Duodenal mucosa (tissue), 2 donors: ENCODE measurements around the gene DIP2C.

Experiments used
- H3K27ac ChIP-seq: one replicate; pipeline ENCODE4 v1.7.0; 2013; ENCODE audit warnings: low read depth, low read length
- H3K27me3 ChIP-seq, 2 donors: one replicate each; pipeline ENCODE4 v1.7.0; 2013; ENCODE audit warnings: low read length in 2 of 2, control low read depth in 1 of 2; ENCODE audit not compliant: insufficient read depth in 2 of 2, control insufficient read depth in 1 of 2
- H3K36me3 ChIP-seq, 2 donors: one replicate each; pipeline ENCODE4 v1.7.0; 2013; ENCODE audit warnings: low read length in 2 of 2, control low read depth in 1 of 2; ENCODE audit not compliant: insufficient read depth in 2 of 2, control insufficient read depth in 1 of 2
- H3K4me1 ChIP-seq, 2 donors: one replicate each; pipeline ENCODE4 v1.7.0; 2013; ENCODE audit warnings: low read length in 2 of 2, control low read depth in 1 of 2; ENCODE audit not compliant: insufficient read depth in 2 of 2, control insufficient read depth in 1 of 2
- H3K4me3 ChIP-seq, 2 donors: one replicate each; pipeline ENCODE4 v1.7.0; 2013; ENCODE audit warnings: low read length in 2 of 2, low read depth in 1 of 2
- H3K9ac ChIP-seq, 2 donors: one replicate each; pipeline ENCODE4 v1.7.0; 2013; ENCODE audit warnings: low read length in 2 of 2, low read depth in 1 of 2
- H3K9me3 ChIP-seq, 2 donors: one replicate each; pipeline ENCODE4 v1.7.0; 2013; ENCODE audit warnings: low read length in 2 of 2, control low read depth in 1 of 2; ENCODE audit not compliant: control insufficient read depth in 1 of 2

The DIP2C gene

DNA sequence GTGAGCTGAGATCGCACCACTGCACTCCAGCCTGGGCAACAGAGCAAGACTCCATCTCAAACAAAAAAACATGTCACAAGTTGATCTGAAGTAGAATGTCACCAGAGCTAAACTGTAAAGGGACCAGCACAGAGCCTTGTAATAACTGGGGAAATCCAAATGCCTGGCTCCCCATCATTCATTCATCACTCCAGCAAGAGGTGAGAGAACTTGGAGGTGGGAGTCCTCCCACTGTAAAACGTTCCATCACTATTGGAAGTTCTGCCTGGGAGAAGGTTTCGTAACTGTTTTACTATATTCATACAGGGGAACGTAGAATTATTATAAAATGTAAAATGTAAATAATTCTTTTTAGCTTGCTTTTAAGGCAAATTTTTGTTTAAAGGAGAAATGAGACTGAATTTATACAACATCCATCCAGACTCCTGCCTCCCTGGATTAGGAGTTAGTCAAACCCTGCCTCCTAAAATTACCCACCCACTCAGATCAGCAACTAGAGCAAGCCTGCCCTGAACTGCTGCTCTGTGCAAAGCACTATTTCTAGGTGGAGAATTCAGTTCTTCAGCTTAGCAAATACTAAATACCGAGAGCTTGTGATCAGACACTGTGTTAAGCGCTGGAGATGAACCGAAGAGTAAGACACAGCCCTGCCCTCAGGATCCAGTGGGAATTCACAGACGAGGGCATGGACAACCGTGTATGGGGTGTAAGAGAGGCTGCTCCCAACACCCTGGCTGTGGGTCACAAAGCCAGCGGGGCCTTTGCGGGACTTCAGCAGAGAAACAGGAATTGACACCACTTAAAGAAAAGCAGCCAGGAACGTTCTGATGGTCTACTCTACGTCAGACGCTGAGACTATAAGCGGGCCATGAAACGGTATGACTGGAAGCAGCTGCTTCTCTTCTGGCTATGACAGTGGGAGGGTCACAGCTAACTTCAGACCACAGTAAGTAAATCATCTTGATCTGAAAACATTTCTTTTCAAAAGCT lies 345.9 kb downstream of the DIP2C start:
- Histone ChIP-seq H3K9ac (no peak overlapping the region), H3K4me1 (peaks cover 0 to 3% of the 10 kb centered on the region in 2 donors), H3K27me3 (no peaks in the 10 kb centered on the region), H3K9me3 (no peaks in the 10 kb centered on the region), H3K36me3 (peaks cover 5 to 30% of the 10 kb centered on the region in 2 donors), H3K4me3 (no peak overlapping the region), H3K27ac (no peak overlapping the region)

DNA sequence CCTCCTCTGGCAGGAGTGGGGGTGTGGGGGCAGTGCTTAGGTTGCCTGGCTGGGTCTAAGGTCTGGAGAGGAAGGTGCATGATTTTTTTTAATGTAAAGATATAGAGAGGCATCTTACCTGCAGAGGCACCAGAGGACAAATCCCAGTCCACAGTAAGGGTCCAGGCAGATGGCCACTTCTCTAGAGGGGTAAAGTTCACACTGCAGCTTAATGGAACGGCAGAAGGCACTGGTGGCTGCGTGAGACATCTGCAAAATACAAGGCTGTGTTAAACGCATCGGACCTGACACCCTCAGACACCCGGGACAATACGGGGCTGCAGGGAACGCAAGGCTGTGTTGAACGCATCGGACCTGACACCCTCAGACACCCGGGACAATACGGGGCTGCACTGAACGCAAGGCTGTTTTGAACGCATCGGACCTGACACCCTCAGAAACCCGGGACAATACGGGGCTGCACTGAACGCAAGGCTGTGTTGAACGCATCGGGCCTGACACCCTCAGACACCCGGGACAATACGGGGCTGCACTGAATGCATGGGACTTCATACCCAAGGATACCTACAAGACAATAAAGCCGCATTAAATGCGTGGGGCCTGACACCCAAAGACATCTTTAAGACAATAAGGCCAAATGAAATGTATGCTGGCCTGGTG lies 348.3 kb downstream of the DIP2C start:
- Histone ChIP-seq H3K4me3 (no peak overlapping the region), H3K27ac (no peak overlapping the region), H3K9me3 (no peaks in the 10 kb centered on the region), H3K9ac (no peak overlapping the region), H3K4me1 (peaks cover 0 to 3% of the 10 kb centered on the region in 2 donors), H3K27me3 (no peaks in the 10 kb centered on the region), H3K36me3 (peaks cover 0 to 36% of the 10 kb centered on the region in 2 donors)

DNA sequence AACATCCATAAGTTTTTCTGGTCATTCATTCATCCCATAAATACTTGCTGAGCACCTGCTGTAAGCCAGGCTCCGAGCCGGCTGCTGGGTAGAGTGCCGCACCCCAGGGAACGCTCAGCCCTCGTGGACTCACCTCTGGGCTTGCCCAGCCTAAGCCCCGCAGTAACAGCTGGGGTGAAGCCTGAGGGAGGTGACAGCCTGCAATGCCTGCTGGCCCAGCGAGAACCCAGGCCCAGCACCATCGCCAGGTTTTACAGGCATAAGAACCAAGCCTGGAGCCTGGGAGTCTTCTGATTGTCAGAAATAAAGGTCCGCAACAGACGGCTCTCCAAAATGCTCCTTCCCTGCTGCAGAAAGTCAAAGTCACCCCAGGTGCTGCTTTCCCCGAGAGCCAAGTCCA lies 348.8 kb downstream of the DIP2C start:
- Histone ChIP-seq H3K27me3 (no peaks in the 10 kb centered on the region), H3K27ac (no peak overlapping the region), H3K4me1 (peaks cover 0 to 3% of the 10 kb centered on the region in 2 donors), H3K36me3 (peaks cover 0 to 36% of the 10 kb centered on the region in 2 donors), H3K9me3 (no peaks in the 10 kb centered on the region), H3K4me3 (no peak overlapping the region), H3K9ac (no peak overlapping the region)

DNA sequence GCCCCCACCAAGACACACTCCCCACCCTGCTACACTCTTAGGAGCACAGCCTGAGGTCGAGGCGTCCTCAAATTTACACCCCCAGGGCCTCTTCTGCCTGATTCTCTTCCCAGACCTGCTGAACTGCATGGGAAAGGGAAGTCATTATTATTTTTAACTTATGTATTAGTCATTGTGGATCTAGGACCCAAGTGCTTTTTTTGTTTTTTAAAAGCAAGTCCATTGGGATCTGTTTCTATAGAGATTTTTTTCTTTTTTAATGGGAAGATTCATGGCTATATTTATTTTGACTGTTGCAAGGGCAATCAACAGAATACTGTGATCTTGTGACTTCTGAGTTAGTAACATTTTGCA lies 350.5 kb downstream of the DIP2C start:
- Histone ChIP-seq H3K4me3 (peak overlapping the region in 1 of 2 donors; percentile 25), H3K27me3 (no peaks in the 10 kb centered on the region), H3K27ac (no peak overlapping the region), H3K9ac (no peak overlapping the region), H3K36me3 (peaks cover 0 to 30% of the 10 kb centered on the region in 2 donors), H3K9me3 (no peaks in the 10 kb centered on the region), H3K4me1 (peaks cover 0 to 3% of the 10 kb centered on the region in 2 donors)

DNA sequence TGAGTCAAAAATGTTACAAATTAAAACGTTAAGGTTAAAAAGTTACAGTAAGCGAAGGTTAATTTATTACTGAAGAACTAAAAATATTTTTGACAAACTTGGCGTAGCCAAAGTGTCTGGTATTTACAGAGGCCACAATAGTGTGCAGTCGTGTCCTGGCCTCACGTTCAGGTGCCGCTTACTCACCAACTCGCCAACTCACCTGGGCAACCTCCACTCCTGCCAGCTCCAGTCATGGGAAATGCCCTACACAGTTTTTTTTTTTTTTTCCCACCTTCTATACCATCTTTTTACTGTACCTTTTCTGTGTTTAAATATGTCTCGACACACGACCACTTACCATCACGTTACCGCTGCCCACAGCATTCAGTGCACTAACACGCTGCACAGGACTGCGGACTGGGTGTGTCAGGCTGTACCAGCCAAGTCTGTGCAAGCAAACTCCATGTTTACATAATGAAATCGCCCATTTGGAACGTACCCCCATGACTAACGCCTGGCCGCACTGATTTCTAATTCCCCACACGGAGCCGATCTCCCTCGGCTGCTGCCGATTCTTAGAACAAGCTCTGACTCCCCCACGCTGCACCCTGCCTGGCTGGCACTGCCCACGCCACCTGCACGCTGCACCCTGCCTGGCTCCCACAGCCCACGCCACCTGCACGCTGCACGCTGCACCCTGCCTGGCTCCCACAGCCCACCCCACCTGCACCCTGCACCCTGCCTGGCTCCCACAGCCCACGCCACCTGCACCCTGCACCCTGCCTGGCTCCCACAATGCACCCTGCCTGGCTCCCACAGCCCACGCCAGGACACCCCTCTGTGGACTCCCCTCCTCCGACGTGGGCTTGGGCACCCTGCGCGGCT lies 351.1 kb downstream of the DIP2C start:
- no peak overlapping the region for H3K9ac ChIP-seq
- H3K9me3 ChIP-seq: no peaks in the 10 kb centered on the region
- peaks cover 0 to 26% of the 10 kb centered on the region in 2 donors for H3K36me3 ChIP-seq
- H3K27me3 ChIP-seq: no peaks in the 10 kb centered on the region
- peak overlapping the region; percentile 25 to 49 for H3K4me3 ChIP-seq
- H3K27ac ChIP-seq: no peak overlapping the region
- H3K4me1 ChIP-seq: peaks cover 0 to 3% of the 10 kb centered on the region in 2 donors

DNA sequence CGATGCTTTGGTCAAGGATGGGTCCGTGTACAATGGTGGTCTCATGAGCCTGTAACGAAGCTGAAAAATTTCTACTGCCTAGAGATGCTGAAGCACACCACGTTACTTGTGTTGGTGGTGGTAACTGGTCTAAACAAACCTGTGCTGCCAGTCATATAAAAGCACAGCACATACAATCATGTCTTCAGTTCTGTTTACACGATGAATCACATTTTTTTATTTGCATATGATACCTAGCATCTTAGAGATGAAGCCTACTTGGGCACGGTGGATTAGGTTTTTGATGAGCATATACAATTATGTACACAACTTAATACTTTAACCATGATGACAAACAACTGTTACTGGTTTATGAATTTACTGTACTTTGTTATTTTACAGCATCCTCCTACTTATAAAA lies 353.2 kb downstream of the DIP2C start:
- Histone ChIP-seq H3K27ac (no peak overlapping the region), H3K36me3 (peaks cover 0 to 21% of the 10 kb centered on the region in 2 donors), H3K27me3 (no peaks in the 10 kb centered on the region), H3K9ac (no peak overlapping the region), H3K4me3 (no peak overlapping the region), H3K4me1 (peaks cover 0 to 3% of the 10 kb centered on the region in 2 donors), H3K9me3 (no peaks in the 10 kb centered on the region)

DNA sequence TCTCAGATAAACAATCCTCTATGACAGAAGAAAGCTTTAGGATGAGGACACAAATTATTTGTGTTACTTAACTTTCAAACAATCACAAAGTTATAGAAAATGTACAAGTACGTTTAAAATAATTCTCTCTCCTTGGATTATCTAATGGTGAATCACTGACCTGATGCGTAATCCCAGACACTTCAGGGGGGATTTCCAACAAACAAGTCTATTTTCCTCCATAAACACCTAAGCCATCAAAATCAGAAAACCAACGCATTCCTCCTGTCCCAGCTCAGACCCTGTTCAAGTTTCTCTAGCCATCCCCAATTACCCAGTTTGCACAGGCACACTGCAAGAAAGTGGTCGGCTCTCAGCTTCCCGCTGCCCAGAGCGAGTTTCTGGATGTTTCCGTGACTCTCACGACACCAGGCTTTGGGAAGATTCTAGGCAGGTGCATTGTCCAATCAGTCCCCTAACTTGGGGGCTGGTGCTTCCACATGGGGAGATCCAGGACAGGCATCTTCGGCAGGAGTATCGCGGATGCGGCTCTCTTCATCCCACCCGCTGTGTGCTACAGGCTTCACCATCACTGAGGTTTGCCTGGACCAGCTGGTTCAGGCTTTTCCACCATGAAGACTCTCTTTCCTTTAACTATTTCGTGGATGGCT lies 354.2 kb downstream of the DIP2C start:
- H3K36me3 ChIP-seq: peaks cover 0 to 14% of the 10 kb centered on the region in 2 donors
- H3K27me3 ChIP-seq: no peaks in the 10 kb centered on the region
- H3K4me1 ChIP-seq: peaks cover 0 to 3% of the 10 kb centered on the region in 2 donors
- H3K9me3 ChIP-seq: no peaks in the 10 kb centered on the region
- H3K9ac ChIP-seq: no peak overlapping the region
- H3K27ac ChIP-seq: no peak overlapping the region
- no peak overlapping the region for H3K4me3 ChIP-seq

DNA sequence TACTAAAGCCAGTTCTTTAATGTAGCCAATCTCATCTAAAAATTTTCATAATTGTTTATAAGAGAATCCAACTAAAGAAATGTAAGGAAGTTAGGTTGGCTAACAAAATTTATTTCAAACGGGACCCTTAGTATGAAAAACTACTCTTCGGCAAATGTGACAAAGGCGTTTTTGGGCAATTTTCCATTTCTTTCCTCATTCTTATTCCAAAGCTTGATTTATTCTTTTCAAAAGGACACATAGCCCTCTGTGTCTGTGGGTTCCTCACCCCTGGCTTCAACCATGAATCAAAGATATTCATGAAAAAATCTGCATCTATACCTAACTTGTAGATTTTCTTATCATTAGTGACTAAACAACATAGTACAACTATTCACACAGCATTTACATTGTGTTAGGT lies 358.3 kb downstream of the DIP2C start:
- no peak overlapping the region for H3K9ac ChIP-seq
- H3K27ac ChIP-seq: no peak overlapping the region
- no peaks in the 10 kb centered on the region for H3K9me3 ChIP-seq
- H3K4me1 ChIP-seq: peaks cover 10 to 12% of the 10 kb centered on the region in 2 donors
- H3K27me3 ChIP-seq: no peaks in the 10 kb centered on the region
- H3K36me3 ChIP-seq: peaks cover under 1 to 11% of the 10 kb centered on the region in 2 donors
- H3K4me3 ChIP-seq: no peak overlapping the region

DNA sequence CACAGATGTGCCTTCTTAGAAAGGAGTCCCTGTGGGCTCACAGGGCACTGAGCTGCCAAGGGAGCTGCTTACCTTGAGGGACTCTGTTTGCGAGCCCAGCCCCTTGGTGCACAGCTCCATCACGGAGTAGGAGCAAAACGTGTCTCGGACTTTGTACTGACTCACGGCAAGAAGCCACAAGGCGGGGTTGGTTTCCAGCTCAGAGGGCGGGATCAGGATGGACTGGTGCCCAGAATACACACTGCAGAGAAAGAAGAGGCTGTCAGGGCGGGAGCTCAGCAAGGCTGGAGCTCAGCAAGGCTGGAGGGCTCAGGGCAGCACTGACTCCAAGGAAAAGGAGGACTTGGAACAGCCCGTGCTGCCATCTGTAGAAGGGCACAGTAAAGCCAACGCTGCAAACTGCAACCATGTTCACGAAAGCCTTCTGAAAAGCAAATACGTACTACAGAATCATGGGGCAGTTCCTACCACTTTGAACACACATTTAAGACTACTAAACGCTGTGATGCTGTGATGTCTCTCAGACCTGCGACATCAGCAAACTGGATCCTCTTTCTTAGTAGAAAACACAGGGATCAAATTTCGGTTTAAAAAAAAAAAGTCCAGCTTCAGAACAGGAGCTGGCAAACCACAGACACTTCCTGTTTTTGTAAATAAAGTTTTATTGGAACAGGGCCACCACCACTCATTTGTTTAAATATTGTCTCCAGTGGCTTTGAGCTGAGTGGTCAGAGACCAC lies 359.9 kb downstream of the DIP2C start:
- peak overlapping the region; percentile 54 to 58 for H3K9ac ChIP-seq
- H3K27me3 ChIP-seq: no peaks in the 10 kb centered on the region
- peaks cover 10 to 12% of the 10 kb centered on the region in 2 donors for H3K4me1 ChIP-seq
- H3K36me3 ChIP-seq: peaks cover 2 to 12% of the 10 kb centered on the region in 2 donors
- H3K9me3 ChIP-seq: no peaks in the 10 kb centered on the region
- H3K4me3 ChIP-seq: peak overlapping the region; percentile 46 to 66
- peak overlapping the region; percentile 46 for H3K27ac ChIP-seq
